GM12875 (cell line): ENCODE results near the gene MAGI1.
A peak's percentile ranks its signal among the peaks of the same experiment; 100 is the strongest.

ENCODE experiments used
- H3K4me3 ChIP-seq: one replicate; pipeline ENCODE4 v1.5.1; 2011; ENCODE audit warnings: low read depth, low read length, control low read depth
- CTCF ChIP-seq: IDR thresholded peaks from 2 replicates; pipeline ENCODE4 v1.5.1; 2011; ENCODE audit warnings: low read depth, mild to moderate bottlenecking, control low read depth, inconsistent platforms, low read length, moderate library complexity, borderline replicate concordance; ENCODE audit not compliant: insufficient read depth

Gene MAGI1

GRCh38 chr3:65762235-65762580 lies 276.5 kb downstream of the MAGI1 start:
- no peak for TF ChIP-seq CTCF
- H3K4me3 ChIP-seq = no peak overlapping the region

DNA sequence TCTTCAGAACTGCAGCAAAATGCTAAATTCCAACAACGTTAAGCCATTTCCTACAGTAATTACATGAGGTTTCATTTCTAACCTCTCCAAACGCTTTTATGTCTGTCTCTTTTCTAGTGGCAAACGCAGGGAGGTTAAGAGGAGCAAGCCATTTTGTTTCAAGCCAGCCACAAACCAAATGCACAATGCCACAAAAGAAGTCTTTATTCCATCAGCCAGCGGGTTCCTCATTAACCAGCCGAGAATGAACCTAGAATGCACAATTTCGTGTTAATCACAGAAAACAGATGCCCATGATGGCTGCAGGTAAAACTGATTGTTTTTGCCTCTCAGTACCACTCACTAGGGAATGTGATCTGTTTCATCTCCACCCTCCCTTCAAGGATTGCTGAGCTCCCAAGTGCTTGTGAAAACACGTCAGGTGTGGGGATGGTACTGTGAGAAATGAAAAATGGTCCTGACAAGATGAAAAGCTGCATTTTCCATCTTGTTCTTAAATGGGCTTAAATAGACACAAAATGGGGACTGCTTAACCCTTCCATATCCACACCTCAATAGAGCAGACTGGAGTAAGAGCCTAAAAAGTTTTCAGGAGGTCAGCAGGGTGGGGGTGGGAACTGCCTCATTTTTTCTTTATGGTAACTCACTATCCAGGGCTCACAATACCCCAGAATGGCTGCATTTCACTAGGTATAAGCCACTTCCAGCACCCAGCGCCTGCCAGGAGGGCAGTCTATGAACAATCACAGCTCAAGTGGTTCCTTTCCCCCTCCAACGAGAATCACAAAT lies 277.1 kb downstream of the MAGI1 start:
- H3K4me3 ChIP-seq = no peak overlapping the region
- no peak for TF ChIP-seq CTCF

DNA sequence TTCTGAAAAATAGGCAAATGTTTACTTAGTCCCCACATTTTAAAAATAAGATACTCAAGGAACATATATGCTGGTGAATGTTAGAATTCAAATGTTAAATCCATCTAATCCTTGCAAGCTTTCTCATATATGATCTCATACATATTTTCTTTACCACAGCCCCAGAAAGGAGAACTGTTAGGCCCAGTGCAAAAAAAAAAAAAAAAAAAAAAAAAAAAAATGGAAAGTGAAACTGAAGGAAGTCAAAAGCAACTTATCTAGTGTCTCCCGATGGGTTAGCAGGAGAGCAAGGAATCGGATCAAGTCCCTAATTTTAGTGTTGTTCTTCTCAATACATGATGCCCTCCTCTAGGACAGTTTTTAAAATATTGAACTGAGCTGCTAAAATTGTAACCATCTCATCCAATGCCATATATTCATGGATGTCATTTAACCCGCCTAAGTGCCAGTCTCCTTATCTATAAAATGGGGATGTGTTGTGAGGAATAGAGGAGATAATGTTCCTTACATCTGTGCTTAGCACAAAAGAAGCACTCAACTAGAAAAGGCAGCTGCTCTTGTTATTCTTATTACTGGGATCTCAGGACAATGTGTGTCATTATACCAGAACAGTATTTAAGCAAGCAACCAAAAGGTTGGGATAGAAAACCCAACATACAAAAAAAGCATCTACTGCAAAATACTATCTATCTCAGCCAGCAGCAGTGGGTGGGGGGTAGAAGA lies 279.7 kb downstream of the MAGI1 start:
- H3K4me3 ChIP-seq = no peak overlapping the region
- TF ChIP-seq CTCF = no peak

DNA sequence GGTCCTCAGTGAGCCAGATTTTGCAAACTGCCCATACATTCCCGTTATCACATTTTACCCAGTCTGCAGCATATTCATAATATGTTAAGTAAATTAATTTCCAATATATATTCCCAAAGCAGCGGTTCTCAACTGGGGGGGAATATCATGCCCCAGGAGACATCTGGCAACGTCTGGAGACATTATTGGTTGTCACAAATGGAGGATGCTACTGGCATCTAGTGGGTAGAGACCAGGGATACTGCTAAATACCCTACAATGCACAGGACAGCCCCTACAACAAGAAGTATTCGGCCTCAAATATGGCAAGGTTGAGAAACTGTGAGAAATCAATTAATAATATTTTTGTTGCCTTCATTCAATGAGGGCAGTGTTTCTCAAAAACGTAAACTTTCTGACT lies 280.3 kb downstream of the MAGI1 start:
- H3K4me3 ChIP-seq = no peak overlapping the region

GRCh38 chr3:65752636-65753035 lies 286.1 kb downstream of the MAGI1 start:
- no peak for TF ChIP-seq CTCF
- no peak overlapping the region for H3K4me3 ChIP-seq

More for the DNA sequence above, 280.3 kb downstream of the MAGI1 start:
- TF ChIP-seq CTCF = no peak

DNA sequence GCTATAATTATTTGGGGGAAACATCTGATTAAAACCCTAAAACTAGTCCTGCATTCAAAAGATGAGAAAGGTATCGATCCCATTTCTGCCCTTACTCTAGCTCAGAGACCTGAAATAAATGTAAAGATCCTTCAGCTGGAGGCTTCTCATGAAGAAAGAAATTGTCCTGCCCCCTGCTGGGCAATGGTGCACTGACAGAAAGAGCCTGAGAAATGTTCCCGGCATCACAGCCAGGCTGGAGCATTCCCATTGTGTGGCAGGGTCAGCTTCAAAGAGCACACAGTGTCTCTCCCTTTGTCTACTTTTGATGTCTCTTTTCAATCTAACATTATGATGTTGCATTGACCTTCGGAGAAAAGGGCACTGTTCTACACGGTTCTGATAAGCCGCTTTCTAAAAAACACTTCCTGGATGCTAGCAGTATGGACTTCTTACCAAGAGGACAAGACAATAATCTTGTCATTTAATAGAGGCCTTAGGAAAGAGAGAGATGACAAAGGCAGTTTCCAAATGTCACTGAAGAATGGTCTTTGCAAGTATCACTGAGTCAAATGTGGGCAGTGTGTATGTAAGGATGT lies 287.5 kb downstream of the MAGI1 start:
- H3K4me3 ChIP-seq = no peak overlapping the region
- peak; percentile 65; the same call in 1 of the 2 replicates for TF ChIP-seq CTCF

DNA sequence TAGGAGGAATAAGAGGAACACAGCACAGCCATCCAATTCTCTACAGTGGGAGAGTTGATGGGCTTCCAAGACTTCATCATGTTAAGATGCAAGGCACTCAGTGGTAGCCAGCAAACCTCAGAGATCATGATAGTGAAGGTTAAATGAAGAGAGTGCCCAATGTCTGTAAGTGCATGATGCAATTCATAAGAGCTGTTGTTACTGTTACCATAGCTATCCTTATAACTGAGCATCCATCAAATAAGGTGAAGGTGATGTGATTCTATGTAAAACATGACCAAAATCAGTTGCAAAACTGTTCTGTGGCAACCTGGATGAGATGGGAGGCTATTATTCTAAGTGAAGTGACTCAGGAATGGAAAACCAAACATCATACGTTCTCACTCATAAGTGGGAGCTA lies 289.7 kb downstream of the MAGI1 start:
- no peak overlapping the region for H3K4me3 ChIP-seq
- TF ChIP-seq CTCF = no peak
